NB4 (cell line): ENCODE data around the gene BOD1L2.

Source experiments
- CTCF ChIP-seq: IDR thresholded peaks from one replicate; pipeline ENCODE4 v1.5.1; 2012; ENCODE audit warnings: low read depth, low read length
- MAX ChIP-seq: IDR thresholded peaks from 2 replicates; pipeline ENCODE4 v1.6.1; 2011; ENCODE audit warnings: low read depth, low read length

DNA sequence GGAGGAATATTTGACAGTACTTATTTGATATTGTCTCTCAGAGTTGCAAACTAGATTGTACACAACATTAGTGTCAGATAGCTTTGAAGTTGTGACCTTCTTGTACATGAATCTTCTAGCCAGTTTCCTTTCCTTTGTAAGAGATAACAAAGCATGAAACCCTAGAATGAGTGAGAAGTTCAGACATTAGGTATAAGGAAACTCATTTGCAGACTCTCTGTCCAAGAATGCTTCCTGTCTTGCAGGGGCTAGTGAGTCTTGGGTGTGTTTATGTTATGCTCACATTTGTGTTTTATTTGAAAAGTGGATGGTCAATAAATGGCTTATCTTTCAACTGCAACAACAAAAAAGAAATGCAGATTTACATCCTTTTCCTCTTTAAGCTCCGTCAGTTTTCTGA, 1.4 kb downstream of the BOD1L2 start:
- TF ChIP-seq CTCF (no peak), MAX (no peak)
